ENCODE results near the gene OR7D2.

DNA sequence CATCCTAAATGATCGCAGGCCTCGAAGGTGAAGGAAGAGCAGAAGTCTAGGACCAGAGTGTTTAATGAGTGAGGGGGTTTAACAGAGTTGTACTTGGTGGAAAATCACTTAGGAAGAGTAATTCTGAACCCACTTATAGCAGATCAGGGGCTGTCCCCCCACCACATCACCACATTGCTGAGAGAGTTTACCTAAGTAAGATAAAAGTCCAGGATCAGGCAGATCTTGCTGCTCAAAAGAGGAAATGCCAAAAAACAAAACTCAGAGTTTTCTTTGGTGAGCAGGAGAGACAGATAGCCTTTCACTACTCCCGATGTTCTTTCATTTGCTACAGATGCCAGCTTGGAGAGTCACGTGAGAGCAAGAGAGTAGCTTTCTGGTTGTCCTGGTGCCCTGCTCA, 23.2 kb upstream of the OR7D2 start:
- TF ChIP-seq EZH2phosphoT487 (IDR thresholded peaks at IDR 0.05; ENCODE audit: borderline replicate concordance, low read length): no peak
- TF ChIP-seq CTCF (IDR thresholded peaks at IDR 0.05; ENCODE audit: low read depth, low read length, poor library complexity, severe bottlenecking): no peak
